ENCODE results near the gene ORC5. TPM values are rescaled to one million over a fixed set of nuclear protein-coding genes. Genes with fewer than 3 reads are reported as not detected.

ORC5 gene
- total RNA-seq, 1 experiment from 2014 or later: 21.0 TPM

- CTCF ChIA-PET: interaction anchor here (0.6 kb wide), 1 partner anchor 485 kb away, joined by 4 read pairs; no protein-coding TSS in a partner anchor
- Mint-ChIP-seq H3K27me3 (ENCODE audit: low read depth) (no peaks in the 10 kb centered on the region), H3K4me3 (no peak overlapping the region), H3K9me3 (peaks cover 11% of the 10 kb centered on the region; the same call in 1 of the 2 replicates), H3K36me3 (no peaks in the 10 kb centered on the region), H3K27ac (no peak overlapping the region), H3K4me1 (peaks cover 6% of the 10 kb centered on the region)
- ATAC-seq (no peak), DNase-seq (ENCODE audit: low spot score) (no peak)
- POLR2A ChIA-PET: no interaction called here
- TF ChIP-seq ZNF263 (CRISPR knock-in tag; IDR thresholded peaks at IDR 0.05; ENCODE audit: low read depth): no peak
- TF ChIP-seq RELA (CRISPR knock-in tag; IDR thresholded peaks at IDR 0.05; ENCODE audit: borderline replicate concordance): no peak
- TF ChIP-seq CTCF (IDR thresholded peaks at IDR 0.05): no peak
- no peak for TF ChIP-seq CBFB (CRISPR knock-in tag; IDR thresholded peaks at IDR 0.05; ENCODE audit: low read depth)
- TF ChIP-seq ZNF532 (CRISPR knock-in tag; IDR thresholded peaks at IDR 0.05; ENCODE audit: borderline replicate concordance): no peak
- TF ChIP-seq ZNF232 (CRISPR knock-in tag; IDR thresholded peaks at IDR 0.05): no peak
- no peak for TF ChIP-seq GTF2I (CRISPR knock-in tag; conservative IDR thresholded peaks at IDR 0.05)
- TF ChIP-seq RORB (CRISPR knock-in tag; IDR thresholded peaks at IDR 0.05): no peak
- no peak for TF ChIP-seq CREM (CRISPR knock-in tag; IDR thresholded peaks at IDR 0.05)
- no peak for TF ChIP-seq OVOL2 (CRISPR knock-in tag; IDR thresholded peaks at IDR 0.05; ENCODE audit: borderline replicate concordance)
- no peak for TF ChIP-seq MYBL2 (CRISPR knock-in tag; IDR thresholded peaks at IDR 0.05)
Observed at GRCh38 chr7:104111271-104111670, 96.5 kb downstream of the ORC5 start.

GRCh38 chr7:104106108-104106905 is 101.5 kb downstream of the ORC5 start:
- ATAC-seq (no peak), DNase-seq (ENCODE audit: low spot score) (no peak)
- no peaks in the 10 kb centered on the region for H3K27me3 Mint-ChIP-seq (ENCODE audit: low read depth)
- no peak overlapping the region for H3K27ac Mint-ChIP-seq
- CTCF ChIA-PET: interaction anchor here (0.5 to 1.2 kb wide), 3 partner anchors 10 to 736 kb away, joined by 3 read pairs; no protein-coding TSS in a partner anchor
- peaks cover 6% of the 10 kb centered on the region for H3K4me1 Mint-ChIP-seq
- TF ChIP-seq HMGA2 (CRISPR knock-in tag; IDR thresholded peaks at IDR 0.05): peak; percentile 34; the same call in 1 of the 2 replicates
- TF ChIP-seq, protein P1, sequence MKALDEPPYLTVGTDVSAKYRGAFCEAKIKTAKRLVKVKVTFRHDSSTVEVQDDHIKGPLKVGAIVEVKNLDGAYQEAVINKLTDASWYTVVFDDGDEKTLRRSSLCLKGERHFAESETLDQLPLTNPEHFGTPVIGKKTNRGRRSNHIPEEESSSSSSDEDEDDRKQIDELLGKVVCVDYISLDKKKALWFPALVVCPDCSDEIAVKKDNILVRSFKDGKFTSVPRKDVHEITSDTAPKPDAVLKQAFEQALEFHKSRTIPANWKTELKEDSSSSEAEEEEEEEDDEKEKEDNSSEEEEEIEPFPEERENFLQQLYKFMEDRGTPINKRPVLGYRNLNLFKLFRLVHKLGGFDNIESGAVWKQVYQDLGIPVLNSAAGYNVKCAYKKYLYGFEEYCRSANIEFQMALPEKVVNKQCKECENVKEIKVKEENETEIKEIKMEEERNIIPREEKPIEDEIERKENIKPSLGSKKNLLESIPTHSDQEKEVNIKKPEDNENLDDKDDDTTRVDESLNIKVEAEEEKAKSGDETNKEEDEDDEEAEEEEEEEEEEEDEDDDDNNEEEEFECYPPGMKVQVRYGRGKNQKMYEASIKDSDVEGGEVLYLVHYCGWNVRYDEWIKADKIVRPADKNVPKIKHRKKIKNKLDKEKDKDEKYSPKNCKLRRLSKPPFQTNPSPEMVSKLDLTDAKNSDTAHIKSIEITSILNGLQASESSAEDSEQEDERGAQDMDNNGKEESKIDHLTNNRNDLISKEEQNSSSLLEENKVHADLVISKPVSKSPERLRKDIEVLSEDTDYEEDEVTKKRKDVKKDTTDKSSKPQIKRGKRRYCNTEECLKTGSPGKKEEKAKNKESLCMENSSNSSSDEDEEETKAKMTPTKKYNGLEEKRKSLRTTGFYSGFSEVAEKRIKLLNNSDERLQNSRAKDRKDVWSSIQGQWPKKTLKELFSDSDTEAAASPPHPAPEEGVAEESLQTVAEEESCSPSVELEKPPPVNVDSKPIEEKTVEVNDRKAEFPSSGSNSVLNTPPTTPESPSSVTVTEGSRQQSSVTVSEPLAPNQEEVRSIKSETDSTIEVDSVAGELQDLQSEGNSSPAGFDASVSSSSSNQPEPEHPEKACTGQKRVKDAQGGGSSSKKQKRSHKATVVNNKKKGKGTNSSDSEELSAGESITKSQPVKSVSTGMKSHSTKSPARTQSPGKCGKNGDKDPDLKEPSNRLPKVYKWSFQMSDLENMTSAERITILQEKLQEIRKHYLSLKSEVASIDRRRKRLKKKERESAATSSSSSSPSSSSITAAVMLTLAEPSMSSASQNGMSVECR (CRISPR knock-in tag; IDR thresholded peaks at IDR 0.05; ENCODE audit: borderline replicate concordance): no peak
- no peak overlapping the region for H3K4me3 Mint-ChIP-seq
- no peaks in the 10 kb centered on the region for H3K36me3 Mint-ChIP-seq
- POLR2A ChIA-PET: interaction anchor here (0.6 kb wide), 1 partner anchor 269 kb away, joined by 10 read pairs; no protein-coding TSS in a partner anchor
- peaks cover 11% of the 10 kb centered on the region; the same call in 1 of the 2 replicates for H3K9me3 Mint-ChIP-seq

Measured in WTC11 (cell line).